CD4-positive, alpha-beta T cell (primary cell): ENCODE results near the gene HES3. TPM values are rescaled to one million over a fixed set of nuclear protein-coding genes. Genes with fewer than 3 reads are reported as not detected.

Source experiments
- ATAC-seq: fragments of 200-7000 bp; cut with Tn5 transposase; one replicate; pipeline ENCODE4 v1.10.0; 2022; ENCODE audit warnings: mild to moderate bottlenecking; ENCODE audit not compliant: poor library complexity
- CTCF ChIA-PET: fragments of 350-600 bp; sonication (Branson Sonifier 250); formaldehyde crosslinking; loops from one replicate; lab custom pipeline; 2021; ENCODE audit warnings: antibody characterized with exemption, inconsistent platforms; lab: Charles Lee
- POLR2A ChIA-PET: fragments of 350-600 bp; sonication (Branson Sonifier 250); formaldehyde crosslinking; loops from one replicate; lab custom pipeline; 2021; ENCODE audit warnings: antibody characterized with exemption, inconsistent platforms; lab: Charles Lee
- DNase-seq, 14 experiments: peaks; one replicate each; pipeline ENCODE4 v3.0.0-alpha.2; 2013 to 2020; ENCODE audit warnings: mixed read lengths in 2 of 14
- H3K27ac ChIP-seq, 2 donors: one replicate each; pipeline versions ENCODE4 v1.5.1 to v1.7.0; 2013; ENCODE audit warnings: low read length in 2 of 2, low read depth in 1 of 2, mild to moderate bottlenecking in 1 of 2
- H3K27me3 ChIP-seq, 2 experiments: 1 replicate in 1 of 2; 2 replicates in 1 of 2; pipeline versions ENCODE4 v1.6.1 to v1.7.0; 2013; ENCODE audit warnings: low read length in 2 of 2, control low read depth in 1 of 2, mild to moderate bottlenecking in 1 of 2, moderate library complexity in 1 of 2; ENCODE audit not compliant: insufficient read depth in 2 of 2, control insufficient read depth in 1 of 2
- H3K36me3 ChIP-seq: one replicate; pipeline ENCODE4 v1.6.1; 2013; ENCODE audit warnings: low read length, control low read depth; ENCODE audit not compliant: insufficient read depth
- H3K4me1 ChIP-seq: one replicate; pipeline ENCODE4 v1.6.1; 2013; ENCODE audit warnings: low read length, control low read depth; ENCODE audit not compliant: insufficient read depth
- H3K4me3 ChIP-seq: one replicate; pipeline ENCODE4 v1.5.1; 2013; ENCODE audit warnings: mild to moderate bottlenecking, low read length, moderate library complexity
- H3K9me3 ChIP-seq, 2 experiments: 1 replicate in 1 of 2; 2 replicates in 1 of 2; pipeline versions ENCODE4 v1.6.1 to v1.7.0; 2013; ENCODE audit warnings: low read length in 2 of 2, mild to moderate bottlenecking in 2 of 2, control low read depth in 1 of 2, moderate library complexity in 1 of 2; ENCODE audit not compliant: control insufficient read depth in 1 of 2, insufficient read depth in 1 of 2
- H3K27ac Mint-ChIP-seq: one replicate; pipeline ENCODE4 v1.8.0; 2020; ENCODE audit warnings: mixed read lengths
- H3K27me3 Mint-ChIP-seq: one replicate; pipeline ENCODE4 v1.8.0; 2021; ENCODE audit warnings: mixed read lengths
- H3K36me3 Mint-ChIP-seq: one replicate; pipeline ENCODE4 v1.8.0; 2021; ENCODE audit warnings: low read depth, mixed read lengths
- H3K4me1 Mint-ChIP-seq: one replicate; pipeline ENCODE4 v1.8.0; 2021; ENCODE audit warnings: low read depth, mixed read lengths
- H3K4me3 Mint-ChIP-seq: one replicate; pipeline ENCODE4 v1.8.0; 2020; ENCODE audit warnings: mild to moderate bottlenecking, mixed read lengths
- H3K9me3 Mint-ChIP-seq: one replicate; pipeline ENCODE4 v1.8.0; 2020; ENCODE audit warnings: mixed read lengths
- intact Hi-C, 2 experiments: fragments of 100-400 bp; cut with DNase I in 1 of 2; cut with micrococcal nuclease in 1 of 2; formaldehyde crosslinking; loops; one replicate each; pipeline versions ENCODE4 v1.15.1 to v1.9.0; 2023 to 2025; cut with DNase I, micrococcal nuclease
- total RNA-seq, 174 experiments: library from RNA in 2 of 174; stranded (reverse) in 2 of 174; gene quantifications; one replicate each; pipeline ENCODE4 v1.2.3 and lab custom pipeline; 2021 to 2026
- TF ChIP-seq, protein P1 (sequence below): fragments of 200-600 bp; IDR thresholded peaks from one replicate; pipeline ENCODE4 v1.8.0; 2022; ENCODE audit warnings: antibody characterized with exemption, mild to moderate bottlenecking

HES3 gene
- total RNA-seq, 2 experiments from 2014 or later: not detected

DNA sequence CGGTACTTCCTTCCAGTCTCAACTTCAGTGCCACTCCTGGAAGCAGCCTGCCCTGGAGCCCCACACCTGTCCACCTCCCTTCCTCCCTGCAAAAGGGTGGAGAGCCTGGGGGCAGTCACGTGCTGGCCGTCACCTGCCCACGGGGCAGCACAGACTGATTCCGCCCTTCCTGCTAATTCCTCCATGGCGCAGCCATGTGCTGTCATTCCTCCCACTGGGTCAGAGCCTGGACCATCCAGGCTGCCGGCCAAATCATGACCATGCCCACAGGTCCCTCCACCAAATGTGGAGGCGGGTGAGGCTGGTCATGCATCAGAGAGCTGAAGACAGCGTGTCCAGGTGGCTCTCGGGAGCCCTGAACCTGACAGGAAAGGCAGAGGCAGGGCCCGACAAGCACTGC lies 41.4 kb downstream of the HES3 start:
- no peak overlapping the region for H3K27ac ChIP-seq
- no peaks in the 10 kb centered on the region for H3K36me3 ChIP-seq
- intact Hi-C loops: no loop called here
- H3K9me3 ChIP-seq: no peaks in the 10 kb centered on the region
- CTCF ChIA-PET: no interaction called here
- Mint-ChIP-seq H3K36me3 (no peaks in the 10 kb centered on the region), H3K4me3 (no peak overlapping the region), H3K27me3 (no peaks in the 10 kb centered on the region), H3K4me1 (no peaks in the 10 kb centered on the region), H3K9me3 (no peaks in the 10 kb centered on the region), H3K27ac (no peak overlapping the region)
- no peaks in the 10 kb centered on the region for H3K27me3 ChIP-seq
- no peak for DNase-seq
- POLR2A ChIA-PET: no interaction called here
- no peak for ATAC-seq
- no peak overlapping the region for H3K4me3 ChIP-seq
- H3K4me1 ChIP-seq: no peaks in the 10 kb centered on the region
- TF ChIP-seq, protein P1, sequence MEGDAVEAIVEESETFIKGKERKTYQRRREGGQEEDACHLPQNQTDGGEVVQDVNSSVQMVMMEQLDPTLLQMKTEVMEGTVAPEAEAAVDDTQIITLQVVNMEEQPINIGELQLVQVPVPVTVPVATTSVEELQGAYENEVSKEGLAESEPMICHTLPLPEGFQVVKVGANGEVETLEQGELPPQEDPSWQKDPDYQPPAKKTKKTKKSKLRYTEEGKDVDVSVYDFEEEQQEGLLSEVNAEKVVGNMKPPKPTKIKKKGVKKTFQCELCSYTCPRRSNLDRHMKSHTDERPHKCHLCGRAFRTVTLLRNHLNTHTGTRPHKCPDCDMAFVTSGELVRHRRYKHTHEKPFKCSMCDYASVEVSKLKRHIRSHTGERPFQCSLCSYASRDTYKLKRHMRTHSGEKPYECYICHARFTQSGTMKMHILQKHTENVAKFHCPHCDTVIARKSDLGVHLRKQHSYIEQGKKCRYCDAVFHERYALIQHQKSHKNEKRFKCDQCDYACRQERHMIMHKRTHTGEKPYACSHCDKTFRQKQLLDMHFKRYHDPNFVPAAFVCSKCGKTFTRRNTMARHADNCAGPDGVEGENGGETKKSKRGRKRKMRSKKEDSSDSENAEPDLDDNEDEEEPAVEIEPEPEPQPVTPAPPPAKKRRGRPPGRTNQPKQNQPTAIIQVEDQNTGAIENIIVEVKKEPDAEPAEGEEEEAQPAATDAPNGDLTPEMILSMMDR: no peak

DNA sequence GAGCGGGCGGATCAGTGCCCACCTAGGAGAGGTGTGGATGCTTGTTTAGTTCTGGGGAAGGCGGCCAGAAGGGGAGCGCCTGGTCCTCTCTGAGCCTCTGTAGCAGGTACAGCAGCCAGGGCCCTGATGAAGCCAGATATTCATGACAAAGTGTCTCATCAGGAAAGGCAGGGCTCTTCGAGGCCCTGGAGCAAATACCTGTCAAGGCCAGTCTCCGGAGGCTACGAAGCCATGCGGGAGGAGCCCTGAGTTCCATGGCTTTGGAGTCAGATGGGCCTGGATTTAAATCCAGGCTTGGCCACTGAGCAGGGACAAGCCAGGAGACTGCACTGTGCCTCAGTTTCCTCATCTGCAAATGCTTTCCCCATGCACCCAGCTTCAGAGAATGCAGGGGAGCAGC lies 42.3 kb downstream of the HES3 start:
- Histone ChIP-seq H3K36me3 (no peaks in the 10 kb centered on the region), H3K4me1 (no peaks in the 10 kb centered on the region), H3K9me3 (no peaks in the 10 kb centered on the region), H3K27ac (no peak overlapping the region), H3K27me3 (no peaks in the 10 kb centered on the region), H3K4me3 (no peak overlapping the region)
- Mint-ChIP-seq H3K27me3 (no peaks in the 10 kb centered on the region), H3K9me3 (no peaks in the 10 kb centered on the region), H3K27ac (no peak overlapping the region), H3K36me3 (no peaks in the 10 kb centered on the region), H3K4me3 (no peak overlapping the region), H3K4me1 (no peaks in the 10 kb centered on the region)
- ChIA-PET CTCF (no interaction called here), POLR2A (no interaction called here)
- intact Hi-C loops: no loop called here
- TF ChIP-seq, protein P1: no peak
- ATAC-seq: no peak
- DNase-seq: no peak

DNA sequence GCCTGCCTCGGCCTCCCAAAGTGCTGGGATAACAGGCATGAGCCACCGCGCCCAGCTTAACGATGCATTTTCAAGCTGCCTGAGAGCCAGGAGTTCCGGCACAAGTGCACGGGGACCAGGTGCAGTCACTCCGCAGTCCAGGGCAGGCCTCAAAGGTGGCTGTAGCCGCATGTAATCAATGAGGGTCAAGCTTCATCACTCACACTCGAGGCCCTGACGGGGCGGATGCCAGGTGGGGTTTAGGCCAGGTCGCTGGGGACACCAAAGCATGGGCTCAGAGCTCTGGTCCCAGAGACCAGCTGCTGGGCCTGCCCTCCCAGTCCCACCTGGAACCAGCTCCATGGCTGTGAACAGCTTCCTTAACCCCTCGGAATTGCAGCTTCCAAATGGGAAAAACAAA lies 43.0 kb downstream of the HES3 start:
- Histone ChIP-seq H3K27me3 (no peaks in the 10 kb centered on the region), H3K9me3 (no peaks in the 10 kb centered on the region), H3K4me3 (no peak overlapping the region), H3K4me1 (no peaks in the 10 kb centered on the region), H3K27ac (no peak overlapping the region), H3K36me3 (no peaks in the 10 kb centered on the region)
- intact Hi-C loops: no loop called here
- Mint-ChIP-seq H3K27ac (no peak overlapping the region), H3K36me3 (no peaks in the 10 kb centered on the region), H3K9me3 (no peaks in the 10 kb centered on the region), H3K4me3 (no peak overlapping the region), H3K4me1 (no peaks in the 10 kb centered on the region), H3K27me3 (no peaks in the 10 kb centered on the region)
- ATAC-seq (no peak), DNase-seq (no peak)
- ChIA-PET CTCF (no interaction called here), POLR2A (no interaction called here)
- TF ChIP-seq, protein P1: no peak
